NOMO-1 (cell line): Measurements from ENCODE around the gene LIN9.

Experiments used
- DNase-seq, 2 experiments: peaks; one replicate each; lab custom pipeline; 2025; ENCODE audit not compliant: unreplicated experiment in 2 of 2; lab: John Stamatoyannopoulos, UW

The LIN9 gene

DNA sequence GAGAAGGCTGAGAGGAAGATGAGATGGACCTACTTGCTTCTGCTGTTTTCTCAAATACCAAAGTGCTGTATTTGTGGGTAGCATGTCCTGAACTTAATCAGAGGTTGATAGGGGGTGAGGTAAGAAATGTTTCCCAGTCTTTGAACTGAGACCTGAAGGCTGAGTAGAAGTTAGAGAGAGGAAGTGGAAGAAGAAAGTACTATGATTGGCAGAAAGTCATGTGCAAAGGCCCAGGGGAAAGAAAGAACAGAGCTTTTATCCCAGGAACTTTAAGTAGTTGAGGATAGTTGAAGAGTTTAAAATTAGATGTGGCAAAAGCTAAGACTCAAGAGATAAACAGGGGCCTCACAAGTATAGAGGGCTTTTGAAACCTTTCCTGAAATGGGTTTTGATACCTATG, 15.5 kb upstream of the LIN9 start:
- DNase-seq: no peak

DNA sequence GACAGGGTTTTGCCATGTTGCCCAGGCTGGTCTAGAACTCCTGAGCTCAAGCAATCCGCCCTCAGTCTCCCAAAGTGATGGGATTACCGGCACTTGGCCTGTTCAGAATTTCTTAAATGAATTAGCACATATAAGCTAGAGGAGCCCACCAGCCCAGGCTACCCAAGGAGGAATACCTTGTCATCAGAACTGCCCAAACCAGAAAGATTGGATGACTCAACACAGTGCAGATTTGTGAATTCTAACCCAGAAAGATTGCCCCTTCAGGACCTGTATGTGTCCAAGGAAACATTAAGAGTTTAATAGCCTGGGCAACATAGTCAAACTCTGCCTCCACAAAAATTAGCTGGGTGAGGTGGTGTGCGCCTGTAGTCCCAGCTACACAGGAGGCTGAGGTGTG, 14.0 kb upstream of the LIN9 start:
- DNase-seq: no peak

DNA sequence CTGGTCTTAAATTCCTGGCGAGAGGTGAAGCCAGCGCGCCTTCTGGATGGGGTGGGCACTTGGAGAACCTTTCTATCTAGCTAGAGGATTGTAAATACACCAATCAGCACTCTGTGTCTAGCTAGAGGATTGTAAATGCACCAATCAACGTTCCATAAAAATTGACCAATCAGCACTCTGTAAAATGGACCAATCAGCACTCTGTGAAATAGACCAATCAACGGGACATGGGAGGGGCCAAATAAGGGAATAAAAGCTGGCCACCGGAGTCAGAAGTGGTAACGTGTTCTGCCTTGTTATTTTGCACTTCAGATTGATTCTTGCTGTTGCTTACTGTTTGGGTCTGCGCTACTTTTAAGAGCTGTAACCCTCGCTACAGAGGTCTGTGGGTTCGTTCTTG, 12.0 kb upstream of the LIN9 start:
- no peak for DNase-seq

DNA sequence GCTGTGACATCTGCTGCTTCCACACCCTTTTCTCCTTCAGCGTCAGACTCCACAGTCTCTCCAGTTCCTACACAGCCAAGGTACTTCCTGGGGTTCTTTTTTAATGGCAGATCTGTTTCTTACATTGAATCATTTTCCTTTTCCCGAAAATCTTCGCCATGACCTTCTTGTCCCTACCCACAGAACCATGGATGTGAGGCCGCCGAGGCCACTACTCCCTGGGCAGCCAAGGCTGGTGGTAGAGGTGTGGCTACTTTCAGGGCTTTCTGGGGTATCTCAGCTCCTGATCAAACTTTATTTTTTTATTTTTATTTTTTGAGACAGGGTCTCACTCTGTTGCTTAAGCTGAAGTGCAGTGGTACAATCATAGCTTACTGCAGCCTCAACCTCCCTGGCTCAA, 9.5 kb upstream of the LIN9 start:
- no peak for DNase-seq

DNA sequence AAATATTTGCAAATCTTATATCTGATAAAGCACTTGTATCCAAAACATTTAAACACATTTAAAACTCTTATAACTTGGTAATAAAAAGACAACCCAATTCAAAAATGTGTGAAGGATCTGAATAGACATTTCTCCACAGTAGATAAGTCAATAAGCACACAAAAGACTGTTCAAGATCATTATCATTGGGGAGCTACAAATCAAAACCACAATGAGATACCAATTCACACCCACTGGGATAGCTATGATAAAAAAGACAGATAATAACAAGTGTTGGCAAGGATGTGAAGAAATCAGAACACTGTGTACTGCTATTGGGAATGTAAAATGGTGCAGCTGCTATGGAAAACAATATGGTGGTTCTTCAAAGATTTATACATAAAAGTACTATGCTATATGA, 5.1 kb upstream of the LIN9 start:
- no peak for DNase-seq

DNA sequence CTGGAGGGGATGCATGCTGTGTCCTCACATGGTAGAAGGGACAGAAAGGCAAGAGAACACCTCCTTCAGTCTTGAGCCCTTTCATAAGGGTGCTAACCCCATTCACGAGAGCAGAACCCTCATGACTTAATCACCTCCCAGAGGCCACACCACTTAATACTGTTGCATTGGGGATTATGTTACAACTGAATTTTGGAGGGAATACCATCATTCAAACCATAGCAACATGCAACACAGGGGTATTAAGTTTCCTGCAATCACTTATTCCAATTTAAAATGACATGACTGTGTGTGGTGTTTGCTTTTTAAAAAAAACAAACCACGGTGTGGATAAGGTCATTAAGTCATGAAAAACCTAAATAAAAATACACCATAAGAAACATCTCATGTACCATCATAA, 3.1 kb upstream of the LIN9 start:
- DNase-seq: no peak

DNA sequence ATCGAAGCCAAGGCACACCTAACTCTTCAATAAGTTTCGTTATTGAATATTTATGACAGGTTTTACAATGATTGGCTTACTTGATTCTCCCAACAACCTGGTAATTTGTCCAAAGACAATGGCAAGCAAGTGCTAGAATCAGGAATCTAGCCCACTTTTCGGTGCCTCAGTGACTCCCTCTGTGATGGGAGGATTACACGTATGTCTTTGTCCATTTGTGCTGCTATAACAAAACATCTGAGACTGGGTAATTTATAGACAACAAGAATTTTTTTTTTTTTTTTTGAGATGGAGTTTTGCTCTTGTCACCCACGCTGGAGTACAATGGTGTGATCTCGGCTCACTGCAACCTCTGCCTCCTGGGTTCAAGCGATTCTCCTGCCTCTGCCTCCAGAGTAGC, 2.4 kb upstream of the LIN9 start:
- DNase-seq: no peak

DNA sequence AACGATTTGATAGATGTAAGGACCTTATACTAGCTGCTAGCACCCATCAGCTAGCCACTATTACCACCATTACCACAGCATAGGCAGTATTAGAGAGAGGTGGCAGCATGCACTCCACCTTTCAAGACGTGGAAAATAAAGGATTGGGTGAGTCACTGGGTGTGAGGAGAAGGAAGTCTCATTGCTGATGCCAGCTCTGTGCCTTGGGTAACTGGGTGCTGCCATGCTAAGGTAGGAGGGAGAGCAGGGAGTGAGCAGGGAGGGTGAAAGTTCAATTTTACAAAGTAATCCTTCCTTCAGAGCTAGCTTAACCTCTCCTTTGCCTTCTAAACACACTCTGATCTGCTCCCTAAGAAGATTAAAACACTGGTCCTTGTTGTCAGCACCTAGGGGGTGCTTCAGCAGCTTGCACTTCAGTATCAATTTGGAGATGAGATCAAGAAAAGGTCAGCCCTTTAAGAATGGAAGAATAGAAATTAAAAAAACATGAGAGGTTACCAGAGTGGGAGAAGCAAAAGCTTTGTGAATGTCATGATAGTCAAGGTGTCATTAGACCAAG, 1.8 kb upstream of the LIN9 start:
- DNase-seq: no peak

DNA sequence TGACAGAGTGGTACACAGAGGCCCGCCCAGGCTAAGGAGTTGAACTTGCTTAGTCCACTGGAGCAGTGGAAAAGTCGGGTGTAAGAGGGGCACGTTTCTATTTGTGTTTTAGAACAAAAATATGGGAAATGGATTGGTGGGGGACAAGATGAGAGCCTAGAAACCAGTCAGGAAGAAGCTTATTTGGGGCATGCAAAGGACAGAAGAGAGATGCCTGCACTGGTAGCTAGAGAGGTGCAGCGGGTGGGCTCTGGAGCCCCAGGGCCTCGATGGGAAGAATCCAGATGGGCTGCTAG, 1.2 kb upstream of the LIN9 start:
- DNase-seq: no peak

DNA sequence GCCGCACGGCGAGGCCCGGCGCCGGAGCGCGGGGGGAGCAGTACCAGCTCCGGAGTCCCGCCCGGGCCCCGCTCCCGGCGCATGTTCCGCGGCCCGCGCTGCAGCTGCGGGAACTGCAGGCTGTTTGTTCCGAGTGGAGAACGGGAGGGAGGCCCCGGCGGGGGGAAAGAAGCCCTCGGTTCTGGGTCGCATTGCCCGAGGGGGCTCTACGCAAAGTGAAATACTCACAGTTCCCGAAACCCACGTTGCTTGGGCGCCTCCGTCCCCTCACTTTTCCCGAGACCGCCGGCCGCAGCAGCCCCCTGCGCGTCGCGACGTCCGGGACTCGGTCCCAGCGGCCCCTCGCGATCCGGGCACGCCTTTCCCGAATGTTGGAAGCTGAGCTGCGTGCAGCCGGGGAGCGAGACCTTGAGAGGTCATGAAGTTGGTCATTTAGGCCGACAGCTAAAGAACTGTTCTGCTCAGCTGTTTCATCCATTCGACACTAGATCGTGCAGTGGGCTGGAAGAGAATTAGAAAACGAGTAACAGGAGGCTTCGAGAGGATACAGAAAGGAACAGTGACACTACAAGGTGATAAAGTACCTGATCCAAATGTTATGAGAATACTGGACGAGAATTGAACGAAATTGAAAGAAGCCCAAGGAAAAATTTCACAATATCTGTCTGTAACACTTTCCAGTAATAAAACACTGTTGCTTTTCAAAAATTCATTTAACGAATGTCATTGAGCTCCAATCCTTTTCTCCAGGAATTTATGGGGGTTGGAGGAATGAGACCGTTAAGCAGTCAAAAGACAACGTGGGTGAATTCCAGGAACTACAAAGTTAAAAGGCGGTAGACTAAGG, 657 bp upstream of the LIN9 start:
- peak; percentile 33 to 88 for DNase-seq

DNA sequence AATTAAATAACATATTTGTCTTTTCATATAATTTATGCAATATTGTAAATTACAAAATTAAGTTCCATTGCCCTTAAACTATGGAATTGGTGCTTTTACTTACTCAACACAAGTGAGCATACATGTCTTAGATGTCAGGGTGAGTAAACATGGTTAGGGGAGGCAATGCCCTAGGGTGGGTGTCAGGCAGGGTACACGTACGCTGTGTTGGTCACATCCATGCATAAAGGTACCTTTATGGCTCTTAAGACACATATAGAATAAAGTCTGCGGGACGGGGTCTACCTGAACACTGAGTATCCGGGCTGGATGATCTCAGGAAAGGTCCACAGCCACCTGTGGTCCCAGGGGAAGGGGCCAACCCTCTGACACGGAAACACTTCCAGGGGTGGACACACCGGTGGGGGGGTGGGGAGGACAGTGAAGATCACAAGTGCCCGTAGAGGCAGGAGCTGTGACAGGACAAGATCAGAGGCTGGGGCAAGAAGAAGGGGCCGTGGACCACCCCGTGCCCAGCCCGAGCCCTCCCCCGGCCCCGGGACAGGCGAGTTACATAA, 720 bp downstream of the LIN9 start:
- DNase-seq: no peak

DNA sequence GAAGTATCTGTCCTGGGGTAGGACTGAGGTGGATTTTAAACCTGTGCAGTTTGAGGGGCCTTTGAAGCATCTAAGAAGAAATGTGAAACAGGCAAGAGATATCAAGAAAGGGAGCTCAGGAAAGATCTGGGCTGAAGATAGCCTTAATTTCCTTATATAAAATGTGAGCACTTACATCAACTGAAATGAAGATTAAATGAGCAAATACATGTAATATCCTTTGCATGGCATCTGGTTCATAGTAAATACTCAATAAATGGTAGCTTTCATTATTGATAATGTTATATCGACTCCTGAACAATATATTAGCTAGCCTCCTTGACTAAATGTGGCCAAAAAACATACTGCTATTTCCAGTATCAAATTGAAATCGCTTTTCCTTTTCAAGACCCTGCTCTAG, 2.5 kb downstream of the LIN9 start:
- DNase-seq: no peak

DNA sequence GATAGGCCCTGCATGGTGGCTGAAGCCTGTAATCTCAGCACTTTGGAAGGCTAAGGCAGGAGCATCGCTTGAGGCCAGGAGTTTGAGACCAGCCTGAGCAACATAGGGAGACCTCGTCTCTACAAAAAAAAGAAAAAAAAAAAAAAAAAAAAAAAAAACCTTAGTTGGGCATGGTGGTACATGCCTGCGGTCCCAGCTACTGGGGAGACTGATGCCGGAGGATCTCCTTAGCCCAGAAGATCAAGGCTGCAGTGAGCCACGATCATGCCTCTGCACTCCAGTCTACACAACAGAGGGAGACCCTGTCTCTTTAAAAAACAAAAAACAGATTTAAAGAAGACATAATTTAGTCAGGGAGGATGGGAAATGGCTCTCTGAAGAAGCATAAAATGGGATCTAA, 3.8 kb downstream of the LIN9 start:
- no peak for DNase-seq

DNA sequence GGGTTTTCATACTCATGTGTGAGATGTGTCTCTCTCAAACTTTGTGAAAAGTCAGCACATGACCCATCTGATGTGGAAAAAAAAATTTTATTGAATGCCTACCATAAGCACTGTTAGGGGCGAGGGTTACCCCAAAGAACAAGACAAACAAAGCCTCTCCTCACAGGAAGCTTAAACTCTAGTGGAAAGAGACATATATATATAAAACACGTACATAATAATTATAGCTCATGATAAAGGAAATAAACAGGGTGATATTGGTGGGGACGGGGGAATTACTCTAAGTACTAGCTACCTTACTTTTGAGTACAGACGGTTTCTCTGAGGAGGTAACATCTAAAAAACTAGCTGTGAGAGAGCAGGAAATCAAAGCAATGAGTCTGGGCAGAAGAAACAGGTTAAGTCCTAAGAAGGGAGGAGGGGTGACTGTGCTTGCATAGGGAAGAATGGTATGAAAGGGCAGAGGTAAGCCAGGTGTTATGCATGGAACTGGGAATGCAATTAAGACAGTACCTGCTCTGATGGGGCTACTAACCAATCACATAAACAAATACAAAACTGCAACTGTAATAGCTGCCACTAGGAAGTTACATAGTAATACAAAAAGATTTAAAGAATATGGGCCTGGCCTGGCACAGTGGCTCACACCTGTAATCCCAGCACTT, 4.5 kb downstream of the LIN9 start:
- no peak for DNase-seq

DNA sequence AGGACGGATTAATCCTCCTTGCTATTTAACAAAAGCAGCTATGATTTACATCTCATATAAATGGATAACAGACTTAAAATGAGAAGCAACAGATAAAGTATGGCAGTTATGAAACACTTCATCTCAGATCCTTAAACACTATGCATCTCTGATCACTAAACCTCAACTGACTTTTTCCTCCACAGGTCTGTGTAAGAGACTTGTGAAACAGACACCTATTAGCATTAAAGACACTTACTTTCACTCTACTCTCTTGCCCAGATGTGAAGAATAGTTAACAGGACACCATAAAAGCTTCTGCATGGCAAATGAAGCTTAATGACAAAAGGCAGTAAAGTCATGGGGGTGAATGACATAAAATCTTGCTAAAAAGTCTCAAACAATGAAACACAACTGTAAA, 6.2 kb downstream of the LIN9 start:
- DNase-seq: no peak

DNA sequence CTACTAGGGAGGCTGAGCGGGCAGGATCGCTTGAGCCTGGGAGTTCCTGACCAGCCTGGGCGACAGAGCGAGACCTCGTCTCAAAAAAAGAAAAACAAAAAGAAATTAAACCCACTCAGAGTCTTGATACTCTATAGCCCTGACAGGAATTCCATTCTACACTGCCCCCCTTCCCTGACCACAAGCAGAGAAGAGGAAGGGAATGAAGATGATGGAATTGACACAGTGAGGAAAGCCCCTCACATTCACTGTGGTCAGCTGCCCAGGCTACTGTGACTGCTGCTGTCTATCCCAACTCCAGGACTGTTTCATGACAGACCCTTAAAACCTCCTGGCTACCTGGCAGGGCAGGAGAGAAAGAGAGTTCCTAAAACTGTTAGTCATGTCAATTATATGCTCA, 12.1 kb downstream of the LIN9 start:
- DNase-seq: no peak

DNA sequence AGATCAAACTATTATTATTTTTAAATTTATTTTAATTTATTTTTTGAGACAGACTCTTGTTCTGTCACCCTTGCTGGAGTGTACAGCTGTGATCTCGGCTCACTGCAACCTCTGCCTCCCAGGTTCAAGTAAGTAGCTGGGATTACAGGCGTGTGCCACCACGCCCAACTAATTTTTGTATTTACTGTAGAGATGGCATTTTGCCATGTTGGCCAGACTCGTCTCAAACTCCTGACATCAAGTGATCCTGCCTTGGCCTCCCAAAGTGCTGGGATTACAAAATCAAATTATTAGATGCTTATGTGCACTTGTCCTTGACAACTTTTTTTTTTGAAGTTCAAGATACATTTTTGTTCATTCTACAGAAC, 15.4 kb downstream of the LIN9 start:
- DNase-seq: no peak

DNA sequence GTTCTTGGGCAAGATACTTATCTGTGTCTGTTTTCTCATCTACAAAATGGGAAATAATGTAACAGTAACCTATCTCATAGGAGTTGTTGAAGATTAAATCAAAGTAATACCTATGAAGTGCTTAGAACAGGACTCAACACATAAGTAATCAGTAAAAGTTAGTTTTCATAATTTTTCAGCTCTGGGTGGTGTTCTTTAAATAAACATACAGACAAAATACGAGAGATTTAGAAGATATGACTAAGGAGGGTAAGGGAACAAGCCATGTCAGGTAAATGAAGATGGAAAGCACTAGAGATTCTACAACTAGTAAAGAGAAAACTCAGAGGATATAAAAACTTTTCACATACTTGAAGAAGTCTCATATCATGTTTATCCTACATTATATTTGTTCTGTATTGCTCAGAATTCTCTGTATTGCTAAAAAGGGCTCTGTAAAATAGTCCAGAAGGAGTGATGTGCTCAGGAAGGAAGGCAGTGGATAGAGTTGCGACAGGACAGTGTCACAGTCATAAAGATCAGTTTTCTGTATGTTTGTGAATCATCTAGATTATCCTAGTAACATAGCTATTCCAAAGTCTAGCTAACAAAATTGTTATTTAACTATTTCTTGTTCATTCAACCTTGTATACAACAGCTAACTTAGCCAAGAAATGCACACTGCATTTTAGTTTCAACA, 16.0 kb downstream of the LIN9 start:
- no peak for DNase-seq

DNA sequence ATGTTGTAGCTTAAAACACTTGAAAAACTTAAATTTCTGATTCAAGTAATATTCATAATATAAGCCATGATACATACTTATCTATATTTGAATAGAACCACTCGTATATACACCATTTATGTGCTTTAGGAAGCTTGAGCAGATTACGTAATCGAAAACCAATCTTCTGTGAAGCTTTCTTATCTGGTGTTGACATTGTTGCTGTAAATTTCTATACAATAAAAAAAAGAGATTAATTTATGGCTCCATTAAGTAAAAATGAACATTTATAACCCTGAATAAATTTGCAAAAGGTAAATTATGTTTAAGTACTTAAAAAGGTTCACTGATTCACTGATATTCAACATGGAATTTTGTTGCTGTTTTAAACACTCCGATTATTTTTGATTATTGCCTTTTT, 21.4 kb downstream of the LIN9 start:
- DNase-seq: no peak

DNA sequence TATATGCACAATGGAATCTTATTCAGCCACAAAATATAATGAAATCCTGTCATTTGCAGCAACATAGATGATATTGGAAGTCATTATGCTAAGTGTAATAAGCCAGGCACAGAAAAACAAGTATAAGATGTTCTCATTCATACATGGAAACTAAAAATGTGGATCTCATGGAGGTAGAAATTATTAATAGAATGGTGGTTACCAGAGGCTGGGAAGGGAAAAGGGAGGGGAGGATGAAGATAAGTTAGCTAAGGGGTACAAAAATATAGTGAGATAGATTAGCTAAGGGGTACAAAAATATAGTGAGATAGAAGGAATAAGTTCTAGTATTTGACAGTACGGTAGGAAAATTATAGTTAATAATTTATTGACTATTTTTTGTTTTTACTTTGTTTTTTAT, 27.9 kb downstream of the LIN9 start:
- no peak for DNase-seq

DNA sequence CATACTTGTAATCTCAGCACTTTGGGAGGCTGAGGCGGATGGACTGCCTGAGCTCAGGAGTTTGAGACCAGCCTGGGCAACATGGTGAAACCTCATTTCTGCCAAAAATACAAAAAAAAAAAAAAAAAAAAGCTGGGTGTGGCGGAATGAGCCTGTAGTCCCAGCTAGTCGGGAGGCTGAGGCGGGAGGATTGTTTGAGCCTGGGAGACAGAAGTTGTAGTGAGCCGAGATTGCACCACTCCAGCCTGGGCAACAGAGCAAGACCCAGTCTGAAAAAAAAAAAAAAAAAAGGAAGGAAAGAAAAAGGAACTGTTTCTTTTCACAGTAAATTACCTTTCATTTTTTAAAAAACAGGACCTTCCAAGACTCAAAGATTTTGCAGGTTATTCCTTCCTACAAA, 29.5 kb downstream of the LIN9 start:
- peak in 1 of 2 experiments; percentile 2 for DNase-seq

DNA sequence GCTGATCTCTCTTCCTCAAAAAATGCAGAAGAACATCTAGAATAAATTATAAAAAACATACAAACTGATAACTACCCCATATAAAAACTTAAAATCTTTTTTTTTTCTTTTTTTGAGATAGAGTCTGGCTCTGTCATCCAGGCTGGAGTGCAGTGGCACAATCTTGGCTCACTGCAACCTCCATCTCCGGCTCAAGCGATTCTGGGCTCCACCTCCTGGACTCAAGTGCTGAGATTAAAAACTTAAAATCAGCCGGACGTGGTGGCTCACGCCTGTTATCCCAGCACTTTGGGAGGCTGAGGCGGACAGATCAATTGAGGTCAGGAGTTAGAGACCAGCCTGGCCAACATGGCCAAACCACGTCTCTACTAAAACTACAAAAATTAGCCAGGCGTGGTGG, 31.1 kb downstream of the LIN9 start:
- DNase-seq: no peak
